A549 (cell line): ENCODE measurements around the gene ZNF682. TPM values are rescaled to one million over a fixed set of nuclear protein-coding genes. Genes with fewer than 3 reads are reported as not detected.
"Not testable (repeated sequence)": the region's sequence is repeated elsewhere in the genome, so short reads cannot be mapped to it uniquely, and the experiment has no call there.

Experiments
- ATAC-seq, 2 experiments: fragments of 200-7000 bp in 1 of 2; fragments of >200 bp in 1 of 2; cut with Nextera tagmentation in 1 of 2; cut with Tn5 transposase in 1 of 2; 3 replicates each; pipeline versions ENCODE4 v1.8.0 to v1.9.1; 2018 to 2020; ENCODE audit warnings: mild to moderate bottlenecking in 1 of 2, moderate library complexity in 1 of 2
- CTCF ChIA-PET: fragments of 300-600 bp; sonication (Branson Sonifier 250); formaldehyde crosslinking; extraction: SDS; loops from one replicate; lab custom pipeline; 2021; ENCODE audit warnings: antibody characterized with exemption, inconsistent platforms; lab: Yijun Ruan, JAX
- POLR2A ChIA-PET: fragments of 350-600 bp; formaldehyde crosslinking; extraction: SDS; loops from one replicate; lab custom pipeline; 2021; ENCODE audit warnings: antibody characterized with exemption, inconsistent platforms; lab: Yijun Ruan, JAX
- DNase-seq, 2 experiments: peaks; one replicate each; pipeline versions ENCODE4 v3.0.0 to v3.0.0-alpha.2; 2011 to 2016; ENCODE audit warnings: low read depth in 1 of 2, low spot score in 1 of 2
- FAIRE-seq: peaks from 2 replicates; lab custom pipeline; 2011; peaks lifted over from hg19 to GRCh38; lab: Jason Lieb, UNC
- H3K27ac ChIP-seq, 2 experiments: fragments of >200 bp; sonication (Bioruptor Twin); formaldehyde crosslinking; 3 replicates each; pipeline ENCODE4 v1.5.1; 2016 to 2017
- H3K4me1 ChIP-seq: fragments of >200 bp; sonication (Bioruptor Twin); formaldehyde crosslinking; 3 replicates; pipeline ENCODE4 v1.6.1; 2016
- H3K4me2 ChIP-seq: fragments of >200 bp; sonication (Bioruptor Twin); formaldehyde crosslinking; 3 replicates; pipeline ENCODE4 v1.6.1; 2016
- H3K4me3 ChIP-seq: fragments of >200 bp; sonication (Bioruptor Twin); formaldehyde crosslinking; 3 replicates; pipeline ENCODE4 v1.5.1; 2016
- H3K9me3 ChIP-seq: fragments of >200 bp; sonication (Bioruptor Twin); formaldehyde crosslinking; 3 replicates; pipeline ENCODE4 v1.6.1; 2016
- ATOH8 ChIP-seq: fragments of 250-450 bp; sonication (Bioruptor Pico); IDR thresholded peaks from 2 replicates; pipeline ENCODE4 v1.5.0; 2020; ENCODE audit warnings: low read depth, mild to moderate bottlenecking, moderate library complexity
- BCL3 ChIP-seq: fragments of >200 bp; sonication (Bioruptor Twin); formaldehyde crosslinking; IDR thresholded peaks from 3 replicates; pipeline ENCODE4 v1.6.1; 2016
- CBX2 ChIP-seq: fragments of 200-600 bp; sonication (generic); IDR thresholded peaks from 2 replicates; pipeline ENCODE4 v1.6.1; 2016; ENCODE audit warnings: low read depth, mild to moderate bottlenecking, borderline replicate concordance
- CBX8 ChIP-seq: fragments of 200-600 bp; sonication (generic); IDR thresholded peaks from 2 replicates; pipeline ENCODE4 v1.6.1; 2016
- CHD4 ChIP-seq: fragments of 200-600 bp; sonication (generic); IDR thresholded peaks from 2 replicates; pipeline ENCODE4 v1.6.1; 2016; ENCODE audit warnings: antibody characterized with exemption, mild to moderate bottlenecking, borderline replicate concordance
- E2F6 ChIP-seq: IDR thresholded peaks from 2 replicates; pipeline ENCODE4 v1.6.1; 2012; ENCODE audit warnings: low read depth, borderline replicate concordance
- EHF ChIP-seq: fragments of 250-450 bp; sonication (Bioruptor Pico); IDR thresholded peaks from 2 replicates; pipeline ENCODE4 v1.5.0; 2020; ENCODE audit warnings: mild to moderate bottlenecking
- EHMT2 ChIP-seq: fragments of 200-600 bp; sonication (generic); IDR thresholded peaks from 2 replicates; pipeline ENCODE4 v1.6.1; 2016; ENCODE audit warnings: antibody characterized with exemption, low read depth, mild to moderate bottlenecking, moderate library complexity
- EP300 ChIP-seq, 2 experiments: fragments of >200 bp; sonication (Bioruptor Twin); formaldehyde crosslinking; IDR thresholded peaks; 2 replicates in 1 of 2; 3 replicates in 1 of 2; pipeline ENCODE4 v1.6.1; 2016 to 2017
- HOXA7 ChIP-seq: fragments of 250-450 bp; sonication (Bioruptor Pico); IDR thresholded peaks from 2 replicates; pipeline ENCODE4 v1.5.0; 2020; ENCODE audit warnings: mild to moderate bottlenecking, moderate library complexity
- JUNB ChIP-seq: fragments of >200 bp; sonication (Bioruptor Twin); formaldehyde crosslinking; IDR thresholded peaks from 2 replicates; pipeline ENCODE4 v1.6.1; 2016
- KDM1A ChIP-seq: fragments of 200-600 bp; sonication (generic); IDR thresholded peaks from 2 replicates; pipeline ENCODE4 v1.6.1; 2016; ENCODE audit warnings: low read depth, mild to moderate bottlenecking
- KDM5A ChIP-seq: fragments of 200-600 bp; sonication (generic); IDR thresholded peaks from 2 replicates; pipeline ENCODE4 v1.6.1; 2016; ENCODE audit warnings: antibody characterized with exemption, mild to moderate bottlenecking
- NPAS2 ChIP-seq: fragments of 250-450 bp; sonication (Bioruptor Pico); IDR thresholded peaks from 2 replicates; pipeline ENCODE4 v1.8.0; 2022; ENCODE audit warnings: mild to moderate bottlenecking, moderate library complexity, borderline replicate concordance
- NR3C1 ChIP-seq: fragments of >200 bp; sonication (Bioruptor Twin); formaldehyde crosslinking; IDR thresholded peaks from 3 replicates; pipeline ENCODE4 v1.6.1; 2017
- POLR2A ChIP-seq: IDR thresholded peaks from 2 replicates; pipeline ENCODE4 v1.6.1; 2012; ENCODE audit warnings: mild to moderate bottlenecking, low read length
- POLR2AphosphoS2 ChIP-seq: conservative IDR thresholded peaks from 2 replicates; pipeline ENCODE4 v1.6.1; 2012; ENCODE audit warnings: low read length, improper control_type of control experiment, inconsistent platforms
- RARB ChIP-seq: fragments of 250-450 bp; sonication (Bioruptor Pico); IDR thresholded peaks from 2 replicates; pipeline ENCODE4 v1.8.0; 2021; ENCODE audit warnings: mild to moderate bottlenecking, moderate library complexity
- RFX5 ChIP-seq: fragments of 450-650 bp; IDR thresholded peaks from 2 replicates; pipeline ENCODE4 v1.7.1; 2014; ENCODE audit warnings: antibody characterized with exemption, mild to moderate bottlenecking, moderate library complexity
- SREBF2 ChIP-seq: fragments of 450-650 bp; IDR thresholded peaks from 2 replicates; pipeline ENCODE4 v1.6.1; 2014; ENCODE audit warnings: mild to moderate bottlenecking, moderate library complexity
- TFCP2L1 ChIP-seq: fragments of 250-450 bp; sonication (Bioruptor Pico); IDR thresholded peaks from 2 replicates; pipeline ENCODE4 v1.5.0; 2021; ENCODE audit warnings: mild to moderate bottlenecking
- ZSCAN20 ChIP-seq: fragments of 250-450 bp; sonication (Bioruptor Pico); IDR thresholded peaks from 2 replicates; pipeline ENCODE4 v1.8.0; 2022; ENCODE audit warnings: mild to moderate bottlenecking, moderate library complexity
- WGBS: methylation state at CpG from one replicate; pipeline ENCODE4 v1.1.6; 2017; ENCODE audit errors: missing lambda C conversion rate; 5-methylcytosine and 5-hydroxymethylcytosine counted together
- polyA plus RNA-seq, 4 experiments: library from polyadenylated mRNA; depleted of rRNA in 3 of 4; stranded (reverse); fragments of >200 nt; fragmentation: RNase III in 1 of 4; extraction: RNeasy Plus Mini Kit Qiagen cat#74134 plus additional on column Dnase treatment in 1 of 4; gene quantifications; 2 replicates in 3 of 4; 3 replicates in 1 of 4; pipeline ENCODE4 v1.2.3, GENCODE V29; 2011 to 2017

ZNF682 gene
- polyA plus RNA-seq, 2 of the 4 experiments (the other 2 are of a cell fraction), result not detected

- no peak overlapping the region for H3K4me3 ChIP-seq
- FAIRE-seq (no peak), ATAC-seq (no peak), DNase-seq (no peak)
- WGBS, result 9% methylated on average over 7 of the region's 7 CpGs
- no peaks in the 10 kb centered on the region for H3K4me1 ChIP-seq
- no peaks in the 10 kb centered on the region; the same call in 2 of the 3 replicates for H3K9me3 ChIP-seq
- TF ChIP-seq TFCP2L1 (CRISPR knock-in tag), result no peak
- TF ChIP-seq CBX8, result no peak
- TF ChIP-seq NR3C1, result no peak
- no peak for TF ChIP-seq CBX2
- no peak for TF ChIP-seq RARB (CRISPR knock-in tag)
- no peak for TF ChIP-seq NPAS2 (CRISPR knock-in tag)
- no peak for TF ChIP-seq JUNB
- no peak for TF ChIP-seq E2F6
- no peak for TF ChIP-seq POLR2A
- TF ChIP-seq KDM5A, result no peak
- TF ChIP-seq HOXA7 (CRISPR knock-in tag), result no peak
- no peak for TF ChIP-seq RFX5
- no peak for TF ChIP-seq SREBF2
- no peak for TF ChIP-seq CHD4
- no peak for TF ChIP-seq EHF (CRISPR knock-in tag)
- TF ChIP-seq EP300 (IDR thresholded peaks at IDR 0.05), result no peak
- H3K27ac ChIP-seq, result no peak overlapping the region
- no peak overlapping the region for H3K4me2 ChIP-seq
- ChIA-PET CTCF (no interaction called here), POLR2A (no interaction called here)
Observed at GRCh38 chr19:19997656-19998268, 41.5 kb downstream of the ZNF682 start.

- Histone ChIP-seq H3K4me3 (no peak overlapping the region), H3K27ac (no peak overlapping the region), H3K9me3 (no peaks in the 10 kb centered on the region), H3K4me2 (no peak overlapping the region), H3K4me1 (no peaks in the 10 kb centered on the region)
- WGBS, result 4% methylated on average over 4 of the region's 4 CpGs
- ATAC-seq (no peak), FAIRE-seq (no peak), DNase-seq (no peak)
- no peak for TF ChIP-seq E2F6
- TF ChIP-seq ATOH8, result no peak
- no peak for TF ChIP-seq ZSCAN20 (CRISPR knock-in tag)
- TF ChIP-seq EHMT2, result no peak
- no peak for TF ChIP-seq KDM1A
- TF ChIP-seq CHD4, result no peak
- no peak for TF ChIP-seq BCL3
- TF ChIP-seq POLR2AphosphoS2, result no peak
- no peak for TF ChIP-seq JUNB
- ChIA-PET POLR2A (no interaction called here), CTCF (no interaction called here)
Observed at GRCh38 chr19:19966862-19967261, 72.4 kb downstream of the ZNF682 start.

GRCh38 chr19:19966126-19966525, 73.2 kb downstream of the ZNF682 start:
- CTCF ChIA-PET, H3K4me1 ChIP-seq, H3K4me3 ChIP-seq, FAIRE-seq, ATAC-seq, H3K27ac ChIP-seq, H3K4me2 ChIP-seq, POLR2A ChIA-PET, H3K9me3 ChIP-seq, DNase-seq: not testable (repeated sequence)
- 0% methylated on average over 3 of the region's 3 CpGs for WGBS
